Measurements from ENCODE around the gene PTPRM. TPM values are rescaled to one million over a fixed set of nuclear protein-coding genes. Genes with fewer than 3 reads are reported as not detected.

The PTPRM gene
- total RNA-seq, 4 donors from 2014 or later, result 22.5 to 92.5 (median 39.2) TPM

DNA sequence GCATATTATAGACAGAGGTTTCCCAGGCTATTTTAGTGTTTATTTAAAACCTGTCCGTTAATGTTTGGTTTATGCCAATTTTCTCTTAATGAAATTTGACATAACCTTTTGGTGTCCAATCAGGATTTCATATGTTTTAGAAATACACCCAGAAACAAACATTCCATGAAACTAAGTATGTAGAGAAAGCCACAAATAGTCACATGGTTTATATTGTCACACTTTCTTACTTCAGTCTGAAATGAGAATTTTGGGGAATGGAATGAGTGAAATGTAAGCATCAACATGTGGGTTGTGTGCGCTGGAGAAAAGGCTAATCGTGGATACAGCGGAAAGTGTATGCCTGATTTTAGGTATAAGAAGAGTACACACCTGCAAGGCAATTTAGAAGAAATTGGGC, 765.2 kb downstream of the PTPRM start:
- TF ChIP-seq EP300 (IDR thresholded peaks at IDR 0.05; ENCODE audit: low read depth) (no peak), POLR2A (IDR thresholded peaks at IDR 0.05) (no peak), CTCF (IDR thresholded peaks at IDR 0.05) (no peak), POLR2AphosphoS5 (IDR thresholded peaks at IDR 0.05) (no peak)
- Histone ChIP-seq H3K4me3 (no peak overlapping the region), H3K4me1 (peaks cover 0 to 21% (median 13%) of the 10 kb centered on the region in 4 donors), H3K27ac (no peak overlapping the region), H3K36me3 (no peaks in the 10 kb centered on the region), H3K27me3 (no peaks in the 10 kb centered on the region), H3K9me3 (no peaks in the 10 kb centered on the region)
- WGBS, 2 donors (ENCODE audit: low coverage in 1 of 2), result 84 to 93% methylated on average over 4 of the region's 4 CpGs
- DNase-seq, result no peak
- in situ Hi-C loops (cut with MboI; ENCODE audit: low pct_ligation_motif_present in 1 of 4, low pct_unique_long_range_greater_than_20kb in 1 of 4, low sequenced_read_pairs in 3 of 4), result no loop called here
- intact Hi-C loops (cut with DNase I; ENCODE audit: low total_unique reads), result no loop called here

DNA sequence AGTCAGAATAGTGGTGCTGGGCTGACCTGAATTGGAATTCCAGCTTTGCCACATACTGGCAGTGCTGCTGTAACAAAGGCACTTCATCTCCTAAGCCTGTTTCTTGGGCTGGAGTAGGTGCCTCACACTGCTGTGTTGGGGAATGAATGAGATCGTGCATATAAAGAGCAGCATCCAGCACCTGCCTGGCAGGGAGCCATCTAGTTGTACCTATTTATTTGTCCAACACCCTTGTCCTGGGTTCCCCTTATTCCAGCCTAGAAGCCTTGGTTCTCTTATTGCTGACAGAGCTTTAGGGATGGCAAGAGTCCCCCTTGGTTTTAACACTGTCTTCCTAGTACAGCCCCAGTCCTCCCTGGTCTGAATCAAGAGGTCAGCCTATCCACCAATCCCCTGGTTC, 766.8 kb downstream of the PTPRM start:
- Histone ChIP-seq H3K27me3 (no peaks in the 10 kb centered on the region), H3K36me3 (no peaks in the 10 kb centered on the region), H3K4me1 (peaks cover 0 to 6% (median 3%) of the 10 kb centered on the region in 4 donors), H3K27ac (no peak overlapping the region), H3K4me3 (no peak overlapping the region), H3K9me3 (no peaks in the 10 kb centered on the region)
- DNase-seq, result no peak
- no peak for TF ChIP-seq POLR2A (IDR thresholded peaks at IDR 0.05)
- TF ChIP-seq CTCF (IDR thresholded peaks at IDR 0.05), result no peak
- TF ChIP-seq EP300 (IDR thresholded peaks at IDR 0.05; ENCODE audit: low read depth), result no peak
- no peak for TF ChIP-seq POLR2AphosphoS5 (IDR thresholded peaks at IDR 0.05)
- in situ Hi-C loops (cut with MboI; ENCODE audit: low pct_ligation_motif_present in 1 of 4, low pct_unique_long_range_greater_than_20kb in 1 of 4, low sequenced_read_pairs in 3 of 4), result no loop called here
- WGBS, 2 donors (ENCODE audit: low coverage in 1 of 2), result 67% methylated on average over 1 of the region's 1 CpG; no CpG with 5 or more reads in 1 of the 2 donors
- intact Hi-C loops (cut with DNase I; ENCODE audit: low total_unique reads), result loop anchor here (1.0 kb wide), 1 partner anchor 23 kb away; no protein-coding TSS in a partner anchor

DNA sequence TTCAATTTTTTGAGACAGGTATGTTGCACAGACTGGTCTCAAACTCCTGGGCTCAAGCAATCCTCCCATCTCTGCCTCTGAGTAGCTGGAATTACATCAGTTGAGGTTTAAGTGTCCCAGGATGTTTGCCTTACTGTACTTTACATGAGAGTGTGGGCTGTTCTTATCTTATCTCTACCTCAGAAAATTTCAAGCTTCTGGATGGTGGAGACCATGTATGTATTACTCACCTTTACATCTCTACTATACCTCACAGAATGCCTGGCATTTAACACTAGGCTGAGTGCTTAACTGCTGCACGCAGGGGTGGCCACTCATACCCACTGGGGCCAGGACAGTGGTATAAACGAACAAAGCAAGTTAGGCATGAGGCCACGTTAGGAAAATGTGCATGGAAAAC, 770.1 kb downstream of the PTPRM start:
- H3K4me3 ChIP-seq, result no peak overlapping the region
- intact Hi-C loops (cut with DNase I; ENCODE audit: low total_unique reads), result no loop called here
- in situ Hi-C loops (cut with MboI; ENCODE audit: low pct_ligation_motif_present in 1 of 4, low pct_unique_long_range_greater_than_20kb in 1 of 4, low sequenced_read_pairs in 3 of 4), result no loop called here
- no peaks in the 10 kb centered on the region for H3K36me3 ChIP-seq
- H3K4me1 ChIP-seq, result peaks cover 0 to 6% (median 0%) of the 10 kb centered on the region in 4 donors
- WGBS, 2 donors (ENCODE audit: low coverage in 1 of 2), result 75% methylated on average over 3 of the region's 3 CpGs; no CpG with 5 or more reads in 1 of the 2 donors
- DNase-seq, result no peak
- no peak overlapping the region for H3K27ac ChIP-seq
- TF ChIP-seq CTCF (IDR thresholded peaks at IDR 0.05) (no peak), POLR2A (IDR thresholded peaks at IDR 0.05) (no peak)
- no peaks in the 10 kb centered on the region for H3K27me3 ChIP-seq
- no peaks in the 10 kb centered on the region for H3K9me3 ChIP-seq

DNA sequence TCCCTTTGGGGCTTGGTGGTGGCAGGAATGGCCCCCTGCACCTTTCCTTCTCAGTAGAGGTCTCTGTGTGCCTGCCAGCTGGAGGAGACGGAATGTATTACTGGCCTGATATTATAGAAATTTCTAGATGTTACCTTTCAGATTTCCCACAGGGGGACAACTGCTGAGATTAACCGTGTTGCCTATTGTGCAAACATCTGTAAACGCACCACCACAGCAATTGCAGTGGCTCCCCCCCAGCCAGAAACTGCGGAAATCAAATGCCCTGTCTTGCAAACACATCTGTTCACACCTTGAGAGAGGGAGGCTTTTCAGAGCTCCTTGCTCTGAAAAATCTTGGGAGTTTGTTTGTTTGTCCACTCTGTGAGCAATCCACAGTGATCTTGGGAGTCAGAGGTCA, 772.1 kb downstream of the PTPRM start:
- Histone ChIP-seq H3K4me1 (peaks cover 0 to 6% (median 0%) of the 10 kb centered on the region in 4 donors), H3K27ac (no peak overlapping the region), H3K36me3 (no peaks in the 10 kb centered on the region), H3K27me3 (no peaks in the 10 kb centered on the region), H3K4me3 (no peak overlapping the region), H3K9me3 (no peaks in the 10 kb centered on the region)
- DNase-seq, result no peak
- WGBS, 2 donors (ENCODE audit: low coverage in 1 of 2), result 85 to 100% methylated on average over 1 to 4 of the region's 4 CpGs
- intact Hi-C loops (cut with DNase I; ENCODE audit: low total_unique reads), result no loop called here
- in situ Hi-C loops (cut with MboI; ENCODE audit: low pct_ligation_motif_present in 1 of 4, low pct_unique_long_range_greater_than_20kb in 1 of 4, low sequenced_read_pairs in 3 of 4), result no loop called here
- TF ChIP-seq POLR2A (IDR thresholded peaks at IDR 0.05) (no peak), EP300 (IDR thresholded peaks at IDR 0.05; ENCODE audit: low read depth) (no peak), CTCF (IDR thresholded peaks at IDR 0.05) (no peak), POLR2AphosphoS5 (IDR thresholded peaks at IDR 0.05) (no peak)
